HUES64 (cell line): Measurements from ENCODE around the gene PSMD14.
A peak's percentile ranks its signal among the peaks of the same experiment; 100 is the strongest.

ENCODE experiments used
- H3K27ac ChIP-seq: 2 replicates; pipeline ENCODE4 v1.7.0; 2013; ENCODE audit warnings: low read depth, low read length, inconsistent platforms
- H3K27me3 ChIP-seq: 2 replicates; pipeline ENCODE4 v1.6.1; 2013; ENCODE audit warnings: mild to moderate bottlenecking, low read length; ENCODE audit not compliant: insufficient read depth
- H3K36me3 ChIP-seq: 2 replicates; pipeline ENCODE4 v1.6.1; 2013; ENCODE audit warnings: mild to moderate bottlenecking, low read length; ENCODE audit not compliant: insufficient read depth
- H3K4me1 ChIP-seq: 2 replicates; pipeline ENCODE4 v1.6.1; 2013; ENCODE audit warnings: mild to moderate bottlenecking, low read length, moderate library complexity; ENCODE audit not compliant: insufficient read depth
- H3K4me3 ChIP-seq: 2 replicates; pipeline ENCODE4 v1.5.1; 2013; ENCODE audit warnings: mild to moderate bottlenecking, low read length, moderate library complexity
- H3K9ac ChIP-seq: 2 replicates; pipeline ENCODE4 v1.6.1; 2013; ENCODE audit warnings: mild to moderate bottlenecking, low read depth, low read length
- H3K9me3 ChIP-seq: 2 replicates; pipeline ENCODE4 v1.6.1; 2013; ENCODE audit warnings: low read depth, low read length; ENCODE audit not compliant: insufficient read depth
- WGBS: fragments of 150-250, 120-280 bp; methylation state at CpG from one replicate; pipeline ENCODE4 v1.1.7; 2013; ENCODE audit warnings: missing lambda C conversion rate; 5-methylcytosine and 5-hydroxymethylcytosine counted together

PSMD14 gene

DNA sequence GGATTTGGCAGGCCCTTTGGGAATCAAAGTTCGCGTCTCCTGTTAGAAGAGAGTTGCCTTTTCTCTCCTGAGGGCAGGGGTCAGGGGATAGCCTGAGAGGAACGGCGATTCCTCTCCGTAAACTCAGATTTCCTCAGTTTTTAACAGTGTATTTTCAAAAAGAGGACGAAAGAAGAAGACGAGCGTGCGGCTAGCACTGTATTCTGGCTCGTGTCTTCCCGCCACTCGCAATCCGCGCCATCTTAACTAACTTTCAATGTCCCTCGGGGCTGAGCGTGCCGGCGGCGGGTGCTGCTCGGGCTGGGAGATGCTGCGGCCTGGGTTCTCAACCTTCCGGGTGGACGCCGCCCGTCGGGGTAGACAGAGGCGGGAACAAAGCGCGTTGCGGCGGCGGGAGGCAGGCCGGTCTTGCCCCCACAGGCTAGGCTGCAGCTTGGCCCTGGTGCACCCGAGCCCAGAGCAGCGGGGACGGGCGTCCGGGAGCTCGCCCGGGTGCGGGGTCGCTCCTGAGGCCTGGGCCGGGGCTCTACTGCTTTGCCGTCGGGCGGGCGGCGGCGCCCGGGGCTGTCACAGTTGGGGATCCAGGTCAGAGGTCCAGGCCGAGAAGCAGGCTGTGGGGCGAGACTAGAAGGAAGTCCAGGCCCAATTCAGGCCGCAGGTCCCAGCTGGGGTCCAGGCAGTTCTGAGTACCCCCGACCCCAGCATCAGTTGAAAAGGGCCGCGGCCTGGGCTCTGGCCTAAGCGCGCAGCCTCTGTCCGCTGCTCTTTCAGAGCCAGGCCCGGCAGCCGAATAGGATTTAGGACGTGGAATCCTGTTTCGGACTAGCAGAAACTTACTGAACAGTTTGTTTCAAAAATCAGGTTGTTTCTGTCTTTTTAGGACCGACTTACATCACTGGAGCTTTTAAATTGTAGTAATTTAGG, 119.7 kb downstream of the PSMD14 start:
- peaks cover 100% of the 10 kb centered on the region for H3K27me3 ChIP-seq
- WGBS = 15% methylated on average over 64 of the region's 64 CpGs
- no peak overlapping the region for H3K9ac ChIP-seq
- no peaks in the 10 kb centered on the region for H3K9me3 ChIP-seq
- no peaks in the 10 kb centered on the region for H3K36me3 ChIP-seq
- 0 out of 2 replicates have a peak, but pooled peaks cover 9% of the 10 kb centered on the region for H3K4me1 ChIP-seq
- H3K4me3 ChIP-seq = peak overlapping the region; percentile 35
- no peak overlapping the region for H3K27ac ChIP-seq

DNA sequence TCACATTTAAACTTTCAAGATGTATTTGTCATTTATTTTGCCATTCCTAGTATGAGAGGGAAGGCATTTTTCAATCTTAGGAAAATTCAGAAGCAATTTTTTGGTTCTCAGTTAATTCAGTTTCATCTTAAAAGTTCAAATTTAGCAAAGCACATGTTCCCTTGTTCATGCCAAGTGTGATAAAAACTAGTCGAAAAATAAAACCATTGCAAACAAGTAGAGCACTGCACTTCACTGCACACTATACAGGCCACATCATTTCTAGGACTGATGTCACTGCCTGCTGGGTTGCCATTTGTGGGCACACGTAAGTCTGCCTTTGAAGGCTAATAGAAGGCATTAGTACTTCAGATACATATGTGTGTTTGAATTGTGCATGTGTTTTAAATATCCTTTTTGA, 122.2 kb downstream of the PSMD14 start:
- WGBS = 84% methylated on average over 2 of the region's 2 CpGs
- H3K27me3 ChIP-seq = peaks cover 89% of the 10 kb centered on the region
- no peaks in the 10 kb centered on the region for H3K36me3 ChIP-seq
- H3K9ac ChIP-seq = no peak overlapping the region
- 0 out of 2 replicates have a peak, but pooled peaks cover 4% of the 10 kb centered on the region for H3K4me1 ChIP-seq
- H3K27ac ChIP-seq = no peak overlapping the region
- H3K4me3 ChIP-seq = no peak overlapping the region
- H3K9me3 ChIP-seq = no peaks in the 10 kb centered on the region

DNA sequence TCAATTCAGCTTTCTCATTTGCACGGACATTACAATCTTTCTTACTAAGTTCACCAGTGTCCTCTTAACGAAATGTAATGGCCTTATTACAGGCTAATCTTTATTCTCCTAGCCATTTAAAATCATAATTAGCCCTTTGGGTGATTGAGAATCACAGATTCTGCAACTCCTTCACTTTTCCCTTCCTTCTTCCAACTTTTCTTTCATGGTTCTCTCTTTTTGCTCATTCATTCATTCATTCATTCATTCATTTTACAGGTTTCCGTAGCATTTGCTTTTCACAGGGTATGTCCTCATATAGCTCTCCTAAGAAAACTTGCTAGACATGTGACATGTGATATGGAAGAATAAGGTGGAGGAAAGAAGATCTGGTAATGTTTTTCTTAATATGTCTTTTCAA, 123.9 kb downstream of the PSMD14 start:
- WGBS = 83% methylated on average over 3 of the region's 3 CpGs
- Histone ChIP-seq H3K9ac (no peak overlapping the region), H3K36me3 (no peaks in the 10 kb centered on the region), H3K9me3 (no peaks in the 10 kb centered on the region), H3K4me3 (no peak overlapping the region), H3K27me3 (peaks cover 71% of the 10 kb centered on the region), H3K27ac (no peak overlapping the region), H3K4me1 (0 out of 2 replicates have a peak, but pooled peaks cover 4% of the 10 kb centered on the region)

DNA sequence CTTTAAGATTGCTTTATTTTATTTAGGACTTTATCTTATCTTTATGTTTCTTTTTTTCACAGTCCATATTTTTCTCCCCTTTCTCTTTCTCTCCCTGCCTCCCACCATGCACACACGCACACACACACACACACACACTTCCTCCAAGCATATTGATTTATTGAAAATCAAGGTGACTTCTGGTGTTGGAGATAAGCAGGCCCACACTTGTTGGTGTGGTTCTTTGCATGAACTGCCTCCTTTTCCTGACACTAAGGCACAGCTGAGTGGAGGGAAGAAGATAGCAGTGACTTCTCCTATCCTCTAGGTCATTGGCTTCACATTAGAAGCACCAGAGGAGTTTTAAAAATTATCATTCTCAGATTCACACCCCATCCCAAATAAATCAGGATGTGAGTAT, 125.9 kb downstream of the PSMD14 start:
- WGBS = 60% methylated on average over 1 of the region's 1 CpG
- Histone ChIP-seq H3K9ac (no peak overlapping the region), H3K9me3 (no peaks in the 10 kb centered on the region), H3K4me1 (0 out of 2 replicates have a peak, but pooled peaks cover 4% of the 10 kb centered on the region), H3K27ac (no peak overlapping the region), H3K36me3 (no peaks in the 10 kb centered on the region), H3K27me3 (peaks cover 51% of the 10 kb centered on the region), H3K4me3 (no peak overlapping the region)

DNA sequence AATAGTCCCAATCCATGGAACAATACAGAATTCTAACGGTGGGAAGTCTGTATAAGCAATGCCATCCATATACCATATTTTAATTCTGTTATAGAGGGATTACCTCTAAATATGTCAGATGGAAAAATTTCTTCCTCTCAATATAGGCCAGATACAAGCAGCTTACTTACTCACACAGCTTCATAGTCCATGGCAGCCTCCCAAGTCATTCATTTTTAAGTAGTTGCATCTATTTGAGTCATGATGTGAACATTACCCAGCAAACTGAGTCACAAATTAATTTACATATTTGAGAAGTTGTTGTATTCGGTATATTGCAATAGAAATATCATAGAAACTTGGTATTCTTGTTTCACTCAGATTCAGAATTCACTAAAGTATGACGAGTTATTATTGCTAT, 128.2 kb downstream of the PSMD14 start:
- Histone ChIP-seq H3K9me3 (no peaks in the 10 kb centered on the region), H3K27me3 (peaks cover 28% of the 10 kb centered on the region), H3K4me3 (no peak overlapping the region), H3K36me3 (no peaks in the 10 kb centered on the region), H3K4me1 (0 out of 2 replicates have a peak, but pooled peaks cover 2% of the 10 kb centered on the region), H3K27ac (no peak overlapping the region), H3K9ac (no peak overlapping the region)
- WGBS = 100% methylated on average over 1 of the region's 3 CpGs

DNA sequence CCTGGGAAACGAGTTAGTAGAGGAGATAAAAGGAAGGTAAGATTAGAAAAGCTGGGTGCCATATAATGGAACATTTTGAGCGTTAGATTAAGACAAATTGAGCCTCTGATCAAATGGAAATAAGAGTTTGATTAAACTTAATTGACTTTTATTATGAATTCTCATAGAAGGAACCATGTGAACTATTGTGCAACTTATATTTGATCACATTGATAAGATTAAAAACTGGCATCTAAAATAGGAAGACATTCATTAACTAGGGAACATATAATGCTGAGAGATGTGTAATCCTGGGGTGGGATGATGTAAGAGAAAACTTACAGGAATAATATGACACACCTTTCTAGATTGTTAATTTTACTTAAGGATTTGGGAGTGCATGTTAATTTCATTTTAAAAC, 130.4 kb downstream of the PSMD14 start:
- no peaks in the 10 kb centered on the region for H3K9me3 ChIP-seq
- H3K27me3 ChIP-seq = peaks cover 6% of the 10 kb centered on the region; the same call in 1 of the 2 replicates
- H3K4me3 ChIP-seq = no peak overlapping the region
- no peaks in the 10 kb centered on the region for H3K36me3 ChIP-seq
- H3K27ac ChIP-seq = no peak overlapping the region
- no peak overlapping the region for H3K9ac ChIP-seq
- H3K4me1 ChIP-seq = no peaks in the 10 kb centered on the region
- 67% methylated on average over 2 of the region's 2 CpGs for WGBS

DNA sequence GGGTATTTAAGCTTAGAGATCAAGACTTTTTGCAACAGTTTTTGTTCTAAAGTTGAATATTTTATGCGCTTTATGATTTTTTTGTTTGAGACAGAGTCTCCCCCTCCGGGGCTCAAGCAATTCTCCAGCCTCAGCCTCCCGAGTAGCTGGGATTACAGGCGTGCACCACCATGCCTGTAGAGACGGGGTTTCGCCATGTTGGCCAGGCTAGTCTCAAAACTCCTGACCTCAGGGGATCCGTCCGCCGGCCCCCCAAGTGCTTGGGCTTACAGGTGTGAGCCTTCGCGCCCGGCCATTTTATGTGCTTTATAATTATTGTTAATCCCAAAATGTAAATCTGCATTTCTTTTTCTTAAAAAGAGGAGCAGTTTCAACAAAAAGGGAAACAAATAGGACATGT, 136.9 kb downstream of the PSMD14 start:
- Histone ChIP-seq H3K4me1 (no peaks in the 10 kb centered on the region), H3K9ac (no peak overlapping the region), H3K27ac (no peak overlapping the region), H3K4me3 (no peak overlapping the region), H3K36me3 (no peaks in the 10 kb centered on the region), H3K9me3 (no peaks in the 10 kb centered on the region), H3K27me3 (no peaks in the 10 kb centered on the region)
- WGBS = 96% methylated on average over 12 of the region's 12 CpGs

DNA sequence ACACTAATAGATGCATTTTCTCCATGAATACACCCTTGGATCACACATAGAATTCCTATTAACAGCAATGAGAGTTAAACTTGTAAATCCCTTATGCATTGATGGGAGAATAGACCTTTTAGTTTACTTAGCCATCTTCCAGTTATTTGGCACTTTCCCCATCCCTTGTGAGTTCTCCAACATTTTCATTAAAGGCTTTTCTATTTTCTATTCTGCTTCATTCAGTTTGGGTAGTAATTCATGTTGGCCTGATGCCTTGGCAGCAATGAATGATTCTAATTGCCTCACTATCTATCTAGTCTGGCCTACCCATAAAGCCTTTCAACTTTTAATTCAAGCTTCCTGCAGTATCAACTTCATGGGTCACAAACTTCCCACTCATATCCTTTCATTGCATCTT, 140.2 kb downstream of the PSMD14 start:
- Histone ChIP-seq H3K36me3 (no peaks in the 10 kb centered on the region), H3K9ac (no peak overlapping the region), H3K4me3 (no peak overlapping the region), H3K27ac (no peak overlapping the region), H3K27me3 (no peaks in the 10 kb centered on the region), H3K9me3 (no peaks in the 10 kb centered on the region), H3K4me1 (no peaks in the 10 kb centered on the region)
